Renal cortex interstitium (tissue), 15 donors: ENCODE results near the gene CYP2B6. TPM values are rescaled to one million over a fixed set of nuclear protein-coding genes. Genes with fewer than 3 reads are reported as not detected.
"Not testable (repeated sequence)": the region's sequence is repeated elsewhere in the genome, so short reads cannot be mapped to it uniquely, and the experiment has no call there.

Experiments used
- DNase-seq, 11 donors: peaks; one replicate each; pipeline ENCODE4 v3.0.0-alpha.2; 2013; ENCODE audit warnings: low read depth in 9 of 11, low spot score in 4 of 11; ENCODE audit errors: extremely low read depth in 1 of 11
- long read RNA-seq, 16 experiments: transcript quantifications; one replicate each; lab custom pipeline, GENCODE V29; 2026
- polyA plus RNA-seq, 3 donors: library from polyadenylated mRNA; unstranded; fragments of 120-200 nt; gene quantifications; one replicate each; pipeline ENCODE4 v1.2.1, GENCODE V29; 2013; ENCODE audit not compliant: insufficient read length in 3 of 3

Gene CYP2B6
- 1 to 10 TPM; 1.6 to 3.3 (median 3.0) TPM for polyA plus RNA-seq
- long read RNA-seq, donor 1: 0 reads
- long read RNA-seq, donor 2: 0 reads
- long read RNA-seq, donor 3: 0 reads
- long read RNA-seq, donor 4: 0 reads
- long read RNA-seq, donor 5: 0 reads
- long read RNA-seq, donor 6: 0 reads
- long read RNA-seq, donor 7: 0 reads
- long read RNA-seq, donor 8: 0 reads
- long read RNA-seq, donor 9, partial matches to known transcripts: 0 of 1 reads
- long read RNA-seq, donor 9, other reads (novel, unspliced or antisense): 0 of 1 reads
- long read RNA-seq, donor 10: 0 reads
- long read RNA-seq, donor 11: 0 reads
- long read RNA-seq, donor 12: 0 reads
- long read RNA-seq, donor 13: 0 reads
- long read RNA-seq, donor 14, partial matches to known transcripts: 0 of 1 reads
- long read RNA-seq, donor 14, other reads (novel, unspliced or antisense): 0 of 1 reads
- long read RNA-seq, donor 15: 0 reads
- long read RNA-seq, donor 16: 0 reads

DNA sequence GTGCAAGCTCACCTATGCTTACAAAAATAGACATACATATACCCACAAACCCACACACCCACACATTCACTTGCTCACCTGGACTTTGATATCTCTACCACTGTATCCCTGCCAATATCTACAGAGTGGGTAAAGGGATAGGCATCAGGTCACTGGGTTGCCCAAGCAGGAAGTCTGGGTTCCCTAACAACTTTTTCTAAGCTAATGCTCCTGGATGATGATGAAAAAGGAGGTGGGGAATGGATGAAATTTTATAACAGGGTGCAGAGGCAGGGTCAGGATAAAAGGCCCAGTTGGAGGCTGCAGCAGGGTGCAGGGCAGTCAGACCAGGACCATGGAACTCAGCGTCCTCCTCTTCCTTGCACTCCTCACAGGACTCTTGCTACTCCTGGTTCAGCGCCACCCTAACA, at the start of gene CYP2B6:
Gene CYP2B6, plus strand, starts transcription at position 311 of the 410 bp plus-strand sequence. Its CDS starts 24 bp downstream, at position 335.
- no peak for DNase-seq

- DNase-seq: no peak
Observed at GRCh38 chr19:40941481-40942219, 49.4 kb upstream of the CYP2B6 start.

DNA sequence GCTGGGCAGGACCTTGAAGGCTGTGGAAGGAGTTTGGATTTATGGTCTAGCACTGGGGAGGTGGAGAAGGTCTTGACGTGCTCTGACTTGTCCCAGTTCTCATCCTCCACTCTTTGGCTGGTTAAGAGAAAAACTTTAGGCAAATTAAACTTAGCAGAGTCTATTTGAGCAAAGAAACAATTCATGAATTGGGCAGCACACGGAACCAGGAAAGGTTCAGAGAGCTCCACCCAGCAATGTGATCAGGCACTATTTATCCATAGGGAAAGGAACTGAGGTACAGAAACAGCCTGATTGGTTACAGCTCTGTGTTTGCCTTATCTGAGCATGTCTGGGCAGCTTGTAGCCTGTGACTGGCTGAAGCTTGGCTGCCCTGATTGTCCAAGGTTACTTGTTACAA, 45.4 kb upstream of the CYP2B6 start:
- DNase-seq: no peak

- no peak for DNase-seq
Observed at GRCh38 chr19:40947114-40947513, 44.0 kb upstream of the CYP2B6 start.

GRCh38 chr19:40947573-40947972, 43.5 kb upstream of the CYP2B6 start:
- DNase-seq: no peak

GRCh38 chr19:40948580-40949299, 42.3 kb upstream of the CYP2B6 start:
- no peak for DNase-seq

DNA sequence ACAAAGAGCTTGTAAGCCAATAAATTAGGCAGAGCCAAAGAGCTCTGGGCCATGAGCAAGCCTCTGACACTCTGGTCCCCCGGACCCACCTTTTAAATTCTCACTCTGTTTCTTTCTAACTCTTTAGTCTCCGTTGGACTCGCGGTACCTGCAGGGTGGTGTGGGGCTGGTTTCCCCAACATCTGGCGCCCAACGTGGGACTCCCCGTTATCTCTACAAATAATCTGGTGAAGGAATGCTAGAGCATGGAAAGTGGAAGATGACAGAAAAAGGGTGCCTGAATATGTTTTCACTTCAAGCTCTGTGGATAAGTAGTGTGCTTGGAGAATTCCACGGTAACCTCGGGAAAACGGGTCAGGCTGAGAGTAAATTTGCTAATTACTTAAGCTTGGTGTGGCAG, 36.5 kb upstream of the CYP2B6 start:
- DNase-seq: no peak

GRCh38 chr19:40959338-40959737, 31.7 kb upstream of the CYP2B6 start:
- DNase-seq: no peak

DNA sequence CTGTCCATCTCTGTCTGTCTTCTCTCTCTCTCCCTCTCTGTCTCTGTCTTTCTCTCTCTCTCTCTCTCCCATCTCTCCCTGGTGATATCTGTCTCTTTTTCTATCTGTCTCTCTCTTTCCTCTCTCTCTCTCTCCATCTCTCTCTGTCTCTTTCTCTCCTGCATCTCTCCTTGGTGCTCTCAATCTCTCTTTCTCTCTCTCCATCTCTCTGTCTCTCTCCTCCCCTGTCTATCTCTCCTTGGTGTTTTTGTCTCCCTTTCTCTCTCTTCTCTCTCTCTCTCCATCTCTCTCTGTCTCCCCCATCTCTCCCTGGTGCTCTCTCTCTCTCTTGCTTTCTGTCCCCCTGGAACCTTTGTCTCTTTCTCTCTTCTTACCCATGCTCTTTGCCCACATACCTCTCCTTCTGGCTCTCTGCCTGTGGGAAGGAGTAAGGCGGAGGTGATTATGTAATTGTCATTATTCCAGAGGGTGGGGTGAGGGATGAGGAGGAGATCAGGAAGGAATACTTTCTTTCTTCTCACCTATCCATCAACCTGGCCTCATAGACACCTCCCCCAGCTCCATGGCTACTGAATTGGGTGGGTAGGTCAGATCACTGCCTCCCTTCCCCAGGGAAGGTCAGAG, 30.9 kb upstream of the CYP2B6 start:
- no peak for DNase-seq

- DNase-seq: no peak
Observed at GRCh38 chr19:40960780-40961179, 30.3 kb upstream of the CYP2B6 start.

DNA sequence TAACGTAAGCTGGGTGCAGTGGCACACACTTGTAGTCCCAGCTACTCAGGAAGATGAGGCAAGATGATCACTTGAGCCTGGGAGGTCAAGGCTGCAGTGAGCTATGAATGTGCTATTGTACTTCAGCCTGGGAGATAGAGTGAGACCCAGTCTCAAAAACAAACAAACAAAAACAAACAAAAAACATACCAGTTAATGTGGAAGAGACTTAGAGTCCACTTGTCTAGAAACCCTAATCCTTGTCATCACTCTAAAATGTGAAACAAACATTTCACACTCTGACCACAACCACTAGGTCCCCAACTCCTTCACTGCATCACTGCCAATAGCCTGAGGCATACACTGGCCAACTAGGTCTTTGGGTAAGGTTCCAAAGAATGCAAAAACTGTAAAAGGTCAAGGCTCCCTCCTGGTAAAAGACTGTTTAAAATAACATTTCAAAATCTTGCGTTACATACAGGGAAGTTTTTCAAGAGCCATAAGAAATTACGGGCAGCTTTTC, 28.6 kb upstream of the CYP2B6 start:
- DNase-seq: no peak

DNA sequence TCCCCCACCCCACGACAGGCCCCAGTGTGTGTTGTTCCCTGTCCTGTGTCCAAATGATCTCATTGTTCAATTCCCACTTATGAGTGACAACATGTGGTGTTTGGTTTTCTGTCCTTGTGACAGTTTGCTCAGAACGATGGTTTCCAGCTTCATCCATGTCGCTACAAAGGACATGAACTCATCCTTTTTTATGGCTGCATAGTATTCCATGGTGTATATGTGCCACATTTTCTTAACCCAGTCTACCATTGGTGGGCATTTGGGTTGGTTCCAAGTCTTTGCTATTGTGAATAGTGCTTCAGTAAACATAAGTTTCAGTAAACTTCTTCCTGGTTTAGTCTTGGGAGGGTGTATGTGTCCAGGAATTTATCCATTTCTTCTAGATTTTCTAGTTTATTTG, 26.7 kb upstream of the CYP2B6 start:
- not testable (repeated sequence) for DNase-seq

- not testable (repeated sequence) for DNase-seq
Observed at GRCh38 chr19:40965351-40965750, 25.7 kb upstream of the CYP2B6 start.

GRCh38 chr19:40966591-40966990, 24.5 kb upstream of the CYP2B6 start:
- DNase-seq: not testable (repeated sequence)

DNA sequence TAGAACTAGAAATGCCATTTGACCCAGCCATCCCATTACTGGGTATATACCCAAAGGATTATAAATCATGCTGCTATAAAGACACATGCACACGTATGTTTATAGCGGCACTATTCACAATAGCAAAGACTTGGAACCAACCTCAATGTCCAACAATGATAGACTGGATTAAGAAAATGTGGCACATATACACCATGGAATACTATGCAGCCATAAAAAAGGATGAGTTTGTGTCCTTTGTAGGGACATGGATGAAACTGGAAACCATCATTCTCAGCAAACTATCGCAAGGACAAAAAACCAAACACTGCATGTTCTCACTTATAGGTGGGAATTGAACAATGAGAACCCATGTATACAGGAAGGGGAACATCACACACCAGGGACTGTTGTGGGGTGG, 23.0 kb upstream of the CYP2B6 start:
- not testable (repeated sequence) for DNase-seq

DNA sequence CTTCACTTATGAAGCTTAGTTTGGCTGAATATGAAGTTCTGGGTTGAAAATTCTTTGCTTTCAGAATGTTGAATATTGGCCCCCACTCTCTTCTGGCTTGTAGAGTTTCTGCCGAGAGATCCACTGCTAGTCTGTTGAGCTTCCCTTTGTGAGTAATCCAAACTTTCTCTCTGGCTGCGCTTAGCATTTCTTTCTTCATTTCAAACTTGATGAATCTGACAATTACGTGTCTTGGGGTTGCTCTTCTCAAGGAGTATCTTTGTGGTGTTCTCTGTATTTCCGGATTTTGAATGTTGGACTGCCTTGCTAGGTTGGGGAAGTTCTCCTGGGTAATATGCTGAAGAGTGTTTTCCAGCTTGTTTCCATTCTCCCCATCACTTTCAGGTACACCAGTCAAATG, 21.4 kb upstream of the CYP2B6 start:
- DNase-seq: not testable (repeated sequence)

GRCh38 chr19:40970396-40971345, 20.4 kb upstream of the CYP2B6 start:
- not testable (repeated sequence) for DNase-seq

DNA sequence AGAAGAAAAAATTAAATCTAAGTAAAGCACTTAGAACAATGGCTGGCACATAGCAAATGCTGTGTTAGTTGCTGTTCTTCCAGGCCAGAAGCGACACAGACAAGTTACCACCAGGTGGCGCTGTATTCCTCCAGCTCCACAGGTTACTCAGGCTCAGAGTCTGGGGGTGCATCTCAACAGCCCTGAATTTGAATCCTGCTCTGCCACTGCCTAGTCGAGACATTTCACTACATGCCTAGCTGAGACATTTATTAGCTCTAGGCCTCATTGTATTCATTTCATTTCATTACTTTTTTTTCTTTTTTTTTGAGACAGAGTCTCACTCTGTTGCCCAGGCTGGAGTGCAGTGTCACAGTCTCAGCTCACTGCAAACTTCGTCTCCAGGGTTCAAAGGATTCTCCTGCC, 16.4 kb upstream of the CYP2B6 start:
- DNase-seq: peak; percentile 15 to 59 (median 49)
